OCI-LY1 (cell line): ENCODE data around the gene OR2L13.

Experiments used
- H2AFZ ChIP-seq: fragments of 200-600 bp; sonication (generic), shearing (Covaris generic); 2 replicates; pipeline ENCODE4 v1.6.0; 2014; ENCODE audit warnings: antibody characterized with exemption, mild to moderate bottlenecking, low read length
- H3F3A ChIP-seq: fragments of 200-600 bp; sonication (generic), shearing (Covaris generic); 2 replicates; pipeline ENCODE4 v1.6.0; 2014; ENCODE audit warnings: mild to moderate bottlenecking, antibody characterized with exemption, low read length, moderate library complexity; ENCODE audit not compliant: insufficient read depth
- H3K27ac ChIP-seq: fragments of 200-600 bp; sonication (generic); 2 replicates; pipeline ENCODE4 v1.5.1; 2014; ENCODE audit warnings: low read length, mixed run types, mild to moderate bottlenecking, low read depth; ENCODE audit not compliant: poor library complexity, severe bottlenecking
- H3K27me3 ChIP-seq: fragments of 200-600 bp; sonication (generic); 2 replicates; pipeline ENCODE4 v1.6.0; 2014; ENCODE audit warnings: antibody characterized with exemption, mild to moderate bottlenecking, low read length, moderate library complexity; ENCODE audit not compliant: insufficient read depth
- H3K36me3 ChIP-seq: fragments of 200-600 bp; sonication (generic); 2 replicates; pipeline ENCODE4 v1.6.1; 2014; ENCODE audit warnings: mild to moderate bottlenecking, antibody characterized with exemption, low read length, moderate library complexity, mixed read lengths; ENCODE audit not compliant: insufficient read depth
- H3K4me1 ChIP-seq: fragments of 200-600 bp; sonication (generic); 2 replicates; pipeline ENCODE4 v1.5.1; 2014; ENCODE audit warnings: mild to moderate bottlenecking, low read length, moderate library complexity; ENCODE audit not compliant: insufficient read depth, severe bottlenecking
- H3K4me2 ChIP-seq: fragments of 200-600 bp; sonication (generic), shearing (Covaris generic); 2 replicates; pipeline ENCODE4 v1.6.1; 2014; ENCODE audit warnings: low read length
- H3K4me3 ChIP-seq: fragments of 200-600 bp; sonication (generic); 2 replicates; pipeline ENCODE4 v1.5.1; 2014; ENCODE audit warnings: low read length, low read depth, mild to moderate bottlenecking, mixed read lengths; ENCODE audit not compliant: poor library complexity, severe bottlenecking
- H3K79me2 ChIP-seq: fragments of 200-600 bp; shearing (Covaris generic); 2 replicates; pipeline ENCODE4 v1.6.1; 2016; ENCODE audit warnings: mixed run types, low read length, mixed read lengths; ENCODE audit not compliant: insufficient read depth
- H3K9ac ChIP-seq: fragments of 200-600 bp; sonication (generic), shearing (Covaris generic); 2 replicates; pipeline ENCODE4 v1.6.1; 2014; ENCODE audit warnings: mild to moderate bottlenecking, low read length, mixed read lengths
- H3K9me2 ChIP-seq: fragments of 200-600 bp; sonication (generic), shearing (Covaris generic); 2 replicates; pipeline ENCODE4 v1.6.1; 2014; ENCODE audit warnings: low read depth, mild to moderate bottlenecking, low read length, mixed read lengths
- H3K9me3 ChIP-seq: fragments of 200-600 bp; shearing (Covaris generic); 2 replicates; pipeline ENCODE4 v1.6.1; 2014; ENCODE audit warnings: low read length, mixed read lengths
- H4K20me1 ChIP-seq: fragments of 200-600 bp; sonication (generic), shearing (Covaris generic); 2 replicates; pipeline ENCODE4 v1.6.0; 2016; ENCODE audit warnings: mild to moderate bottlenecking, low read length; ENCODE audit not compliant: insufficient read depth
- CTCF ChIP-seq: fragments of 200-600 bp; sonication (generic), shearing (Covaris generic); IDR thresholded peaks from 2 replicates; pipeline ENCODE4 v1.5.1; 2017; ENCODE audit warnings: mild to moderate bottlenecking, antibody characterized with exemption, low read length, moderate library complexity, mixed read lengths
- EZH2 ChIP-seq: fragments of 200-600 bp; sonication (generic), shearing (Covaris generic); IDR thresholded peaks from 2 replicates; pipeline ENCODE4 v1.8.0; 2017; ENCODE audit warnings: borderline replicate concordance, mixed run types, mild to moderate bottlenecking, antibody characterized with exemption, low read length, moderate library complexity, mixed read lengths

Gene OR2L13

GRCh38 chr1:248094884-248095283, at the start of gene OR2L13:
Gene OR2L13 (plus strand): TSS chr1:248095184. CDS start chr1:248099376, 4,192 bp downstream.
- no peaks in the 10 kb centered on the region for H3K79me2 ChIP-seq
- H3K9ac ChIP-seq, result no peak within 1 kb of the TSS
- H3K9me3 ChIP-seq, result no peaks in the 10 kb centered on the region
- H3K36me3 ChIP-seq, result no peaks in the 10 kb centered on the region
- H4K20me1 ChIP-seq, result no peaks in the 10 kb centered on the region
- no peaks in the 10 kb centered on the region for H3F3A ChIP-seq
- H3K27me3 ChIP-seq, result no peaks in the 10 kb centered on the region
- no peak within 1 kb of the TSS for H3K27ac ChIP-seq
- H3K4me3 ChIP-seq, result no peak within 1 kb of the TSS
- H2AFZ ChIP-seq, result no peak within 1 kb of the TSS
- H3K4me1 ChIP-seq, result no peaks in the 10 kb centered on the region
- H3K4me2 ChIP-seq, result no peak within 1 kb of the TSS
- TF ChIP-seq CTCF (no peak), EZH2 (no peak)
- no peaks in the 10 kb centered on the region for H3K9me2 ChIP-seq

- no peaks in the 10 kb centered on the region for H3K9me3 ChIP-seq
- H3K4me2 ChIP-seq, result no peak overlapping the region
- H3K4me1 ChIP-seq, result no peaks in the 10 kb centered on the region
- no peak for TF ChIP-seq EZH2
- no peak for TF ChIP-seq CTCF
- no peaks in the 10 kb centered on the region for H4K20me1 ChIP-seq
- H3K9me2 ChIP-seq, result no peaks in the 10 kb centered on the region
- no peak overlapping the region for H3K9ac ChIP-seq
- H3K27me3 ChIP-seq, result no peaks in the 10 kb centered on the region
- H3K27ac ChIP-seq, result no peak overlapping the region
- no peaks in the 10 kb centered on the region for H3K36me3 ChIP-seq
- H3K4me3 ChIP-seq, result no peak overlapping the region
- no peaks in the 10 kb centered on the region for H3K79me2 ChIP-seq
- no peak overlapping the region for H2AFZ ChIP-seq
- H3F3A ChIP-seq, result no peaks in the 10 kb centered on the region
Observed at GRCh38 chr1:248045209-248045608, 49.8 kb upstream of the OR2L13 start.

GRCh38 chr1:248046536-248046935, 48.4 kb upstream of the OR2L13 start, which contains the start of gene OR2L3:
Gene OR2L3 (plus strand): TSS chr1:248046836. CDS start chr1:248060682, 13,846 bp downstream.
- H3K9me2 ChIP-seq, result no peaks in the 10 kb centered on the region
- H3K36me3 ChIP-seq, result no peaks in the 10 kb centered on the region
- H3F3A ChIP-seq, result no peaks in the 10 kb centered on the region
- H3K9ac ChIP-seq, result no peak within 1 kb of the TSS
- no peak within 1 kb of the TSS for H3K4me3 ChIP-seq
- no peaks in the 10 kb centered on the region for H3K27me3 ChIP-seq
- no peak within 1 kb of the TSS for H2AFZ ChIP-seq
- H3K79me2 ChIP-seq, result no peaks in the 10 kb centered on the region
- no peaks in the 10 kb centered on the region for H4K20me1 ChIP-seq
- H3K4me1 ChIP-seq, result no peaks in the 10 kb centered on the region
- no peak within 1 kb of the TSS for H3K4me2 ChIP-seq
- no peaks in the 10 kb centered on the region for H3K9me3 ChIP-seq
- no peak within 1 kb of the TSS for H3K27ac ChIP-seq
- TF ChIP-seq CTCF, result no peak
- TF ChIP-seq EZH2, result no peak
